GM10266 (cell line): ENCODE results near the gene GPR143.

ENCODE experiments used
- DNase-seq: peaks from one replicate; pipeline ENCODE4 v3.0.0; 2012; ENCODE audit errors: extremely low spot score
- CTCF ChIP-seq: IDR thresholded peaks from 2 replicates; pipeline ENCODE4 v1.5.1; 2012; ENCODE audit warnings: mild to moderate bottlenecking, low read depth; ENCODE audit not compliant: control insufficient read depth, insufficient read depth; ENCODE audit errors: missing control alignments

Gene GPR143

GRCh38 chrX:9693307-9694001 is 72.2 kb downstream of the GPR143 start:
- TF ChIP-seq CTCF = no peak
- DNase-seq = no peak

GRCh38 chrX:9690046-9690445 is 75.6 kb downstream of the GPR143 start:
- DNase-seq = no peak
- no peak for TF ChIP-seq CTCF

GRCh38 chrX:9688833-9689232 is 76.8 kb downstream of the GPR143 start:
- no peak for TF ChIP-seq CTCF
- DNase-seq = no peak

GRCh38 chrX:9687899-9688298 is 77.7 kb downstream of the GPR143 start:
- DNase-seq = no peak
- TF ChIP-seq CTCF = no peak

GRCh38 chrX:9683350-9683749 is 82.3 kb downstream of the GPR143 start:
- TF ChIP-seq CTCF = no peak
- no peak for DNase-seq

- TF ChIP-seq CTCF = no peak
These were observed 82.8 kb downstream of the GPR143 start for GRCh38 chrX:9682861-9683260.

GRCh38 chrX:9682456-9682855 is 83.2 kb downstream of the GPR143 start:
- no peak for DNase-seq
- no peak for TF ChIP-seq CTCF

More at GRCh38 chrX:9682861-9683260, 82.8 kb downstream of the GPR143 start:
- DNase-seq = no peak
